ENCODE results near the gene UBR4.
A peak's percentile ranks its signal among the peaks of the same experiment; 100 is the strongest.

Gene UBR4

DNA sequence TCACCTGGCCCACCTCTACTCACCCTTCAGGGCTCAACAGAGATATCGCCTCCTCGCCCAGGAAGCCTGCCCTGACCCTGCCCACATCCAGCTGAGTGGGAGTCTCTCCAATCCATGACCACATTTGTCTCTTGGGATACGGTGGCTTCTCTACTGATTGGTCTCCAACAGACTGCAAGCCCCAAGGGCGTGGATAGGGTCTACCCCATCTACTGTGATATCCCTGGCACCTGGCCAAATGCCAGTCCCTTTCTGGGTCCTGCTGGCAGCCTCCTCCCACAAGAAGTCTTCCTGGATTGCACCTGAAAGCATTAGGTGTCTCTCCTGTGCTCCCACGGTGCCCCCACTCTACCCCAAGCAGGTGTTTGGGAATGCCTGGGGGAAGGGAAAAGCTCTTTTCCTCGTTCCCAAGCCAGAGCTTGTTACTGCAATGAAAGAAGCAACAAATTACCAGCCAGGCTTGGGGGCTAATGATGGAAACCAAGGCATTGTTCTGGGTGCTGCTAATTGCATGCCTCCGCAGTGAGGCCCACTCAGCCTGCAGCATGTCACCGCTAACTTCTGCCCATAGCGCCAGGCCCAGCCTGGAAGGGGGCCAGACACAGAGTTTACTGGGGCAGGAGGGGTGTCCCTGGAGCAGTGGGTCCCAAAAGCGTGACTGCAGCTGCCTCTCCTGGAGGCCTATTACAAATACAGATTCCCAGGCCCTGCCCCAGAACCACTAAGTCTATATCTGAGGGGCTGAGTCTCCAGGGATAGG, 162.9 kb downstream of the UBR4 start:
- no peak for TF ChIP-seq CTCF (IDR thresholded peaks at IDR 0.05; ENCODE audit: low read depth, low read length)
- TF ChIP-seq POLR2A (IDR thresholded peaks at IDR 0.05; ENCODE audit: extremely low read depth, insufficient read length), result no peak
- TF ChIP-seq MAX (IDR thresholded peaks at IDR 0.05; ENCODE audit: low read depth, low read length), result no peak
- no peak for TF ChIP-seq MYC (IDR thresholded peaks at IDR 0.05; ENCODE audit: low read depth, low read length)
- peak; percentile 37 for DNase-seq (ENCODE audit: low read depth)
- no peak overlapping the region for H3K4me3 ChIP-seq (ENCODE audit: low read depth, low read length)

DNA sequence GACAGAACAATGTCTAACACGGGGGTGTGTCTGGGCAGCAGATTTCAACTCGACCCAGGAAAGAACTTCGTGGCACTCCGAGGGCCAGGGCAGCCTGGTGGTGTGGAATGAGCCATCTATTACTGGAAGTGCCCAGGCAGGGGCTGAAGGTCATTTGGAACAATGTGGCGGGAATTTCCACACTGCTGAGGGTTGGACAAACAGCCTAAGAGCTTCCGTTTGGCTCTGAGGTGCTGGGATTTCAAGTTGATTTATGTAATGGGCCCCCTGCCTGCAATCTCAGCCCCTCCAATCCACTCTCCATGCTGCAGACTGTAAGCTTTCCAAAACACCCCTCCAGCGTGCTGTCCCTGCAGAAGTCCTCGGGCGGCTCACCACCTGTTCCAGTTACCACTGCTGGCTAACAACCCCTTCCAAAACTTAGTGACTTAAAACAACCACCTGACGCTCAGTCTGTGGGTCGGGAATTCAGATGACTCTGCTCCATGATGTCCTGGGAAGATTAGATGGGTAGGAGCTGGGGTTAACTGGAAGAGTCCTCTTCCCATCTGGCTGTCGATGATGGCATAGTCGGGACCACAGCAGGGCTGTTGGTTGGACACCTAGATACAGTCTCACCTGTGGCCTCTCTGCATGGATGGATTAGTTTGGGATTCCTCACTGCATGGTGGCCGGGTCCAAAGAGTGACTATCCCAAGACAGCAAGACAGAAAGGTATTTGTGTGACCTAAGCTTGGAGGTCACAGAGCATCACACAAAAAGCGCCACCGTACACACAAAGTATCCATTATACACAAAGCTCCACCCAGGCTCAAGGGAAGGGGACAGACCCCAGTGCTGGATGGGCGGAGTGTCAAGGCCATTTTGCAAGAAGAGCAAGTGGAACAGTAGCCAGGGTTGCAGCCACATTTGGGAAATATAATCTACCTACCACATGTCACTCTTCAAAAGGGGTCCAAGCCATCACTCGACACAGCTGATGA, 163.9 kb downstream of the UBR4 start:
- TF ChIP-seq MYC (IDR thresholded peaks at IDR 0.05; ENCODE audit: low read depth, low read length) (no peak), CTCF (IDR thresholded peaks at IDR 0.05; ENCODE audit: low read depth, low read length) (no peak), MAX (IDR thresholded peaks at IDR 0.05; ENCODE audit: low read depth, low read length) (no peak), POLR2A (IDR thresholded peaks at IDR 0.05; ENCODE audit: extremely low read depth, insufficient read length) (no peak)
- H3K4me3 ChIP-seq (ENCODE audit: low read depth, low read length), result no peak overlapping the region
- no peak for DNase-seq (ENCODE audit: low read depth)

DNA sequence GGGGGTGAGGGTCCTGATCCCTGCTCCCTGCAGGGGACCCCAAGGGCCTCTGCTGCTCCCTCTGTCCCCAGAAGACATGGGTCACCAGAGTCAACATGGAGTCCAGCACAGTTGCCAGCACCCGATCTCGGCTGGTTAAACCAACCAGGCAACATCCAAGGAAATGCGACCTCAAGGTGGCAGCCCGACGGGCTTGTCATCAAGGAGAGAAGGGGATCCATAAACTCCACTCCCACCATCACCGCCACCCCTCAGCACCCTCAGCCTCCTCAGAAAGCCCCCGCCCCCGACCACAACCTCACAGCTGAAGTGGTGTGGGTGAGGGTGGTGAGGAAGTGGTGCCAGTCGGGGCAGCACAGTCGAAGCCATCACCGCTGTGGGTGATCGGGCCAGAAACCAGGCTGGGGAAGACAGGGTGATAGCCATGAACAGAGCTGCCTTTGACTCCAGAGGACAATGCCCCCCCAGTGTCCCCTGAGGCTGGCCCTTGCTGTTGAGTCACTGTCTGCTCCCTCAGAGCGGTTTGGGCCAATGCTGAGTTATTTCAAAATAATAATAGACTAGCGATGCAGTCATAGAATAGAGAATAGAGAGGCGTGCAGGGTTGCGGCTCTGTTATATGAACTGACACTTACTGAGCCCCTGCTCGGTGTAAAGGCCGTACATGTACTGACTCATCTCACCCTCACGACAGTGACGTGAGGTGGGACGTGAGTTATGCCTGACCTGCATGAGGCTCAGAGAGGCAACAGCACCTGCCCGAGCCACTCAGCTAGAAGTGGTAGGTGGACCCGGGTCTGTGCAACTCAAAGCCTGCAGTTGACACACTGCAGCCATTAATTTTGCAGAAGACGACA, 164.9 kb downstream of the UBR4 start:
- peak; percentile 45 for DNase-seq (ENCODE audit: low read depth)
- no peak overlapping the region for H3K4me3 ChIP-seq (ENCODE audit: low read depth, low read length)
- no peak for TF ChIP-seq MYC (IDR thresholded peaks at IDR 0.05; ENCODE audit: low read depth, low read length)
- no peak for TF ChIP-seq MAX (IDR thresholded peaks at IDR 0.05; ENCODE audit: low read depth, low read length)
- TF ChIP-seq CTCF (IDR thresholded peaks at IDR 0.05; ENCODE audit: low read depth, low read length), result no peak
- TF ChIP-seq POLR2A (IDR thresholded peaks at IDR 0.05; ENCODE audit: extremely low read depth, insufficient read length), result no peak

- no peak for DNase-seq (ENCODE audit: low read depth)
- TF ChIP-seq CTCF (IDR thresholded peaks at IDR 0.05; ENCODE audit: low read depth, low read length) (no peak), MAX (IDR thresholded peaks at IDR 0.05; ENCODE audit: low read depth, low read length) (no peak), POLR2A (IDR thresholded peaks at IDR 0.05; ENCODE audit: extremely low read depth, insufficient read length) (no peak), MYC (IDR thresholded peaks at IDR 0.05; ENCODE audit: low read depth, low read length) (no peak)
- H3K4me3 ChIP-seq (ENCODE audit: low read depth, low read length), result no peak overlapping the region
These were observed 165.6 kb downstream of the UBR4 start for GRCh38 chr1:19044471-19044870.
